Measurements from ENCODE around the gene PDP2. TPM values are rescaled to one million over a fixed set of nuclear protein-coding genes. Genes with fewer than 3 reads are reported as not detected.

The PDP2 gene
- total and polyA plus RNA-seq, 2 donors (not counting 3 experiments of a cell fraction or from before 2014, with no cell fraction given): 4.4 to 9.3 TPM

- Histone ChIP-seq H3K9me3 (replicated peaks; ENCODE audit: control insufficient read depth, insufficient read depth, low read length) (no peaks in the 10 kb centered on the region), H3K36me3 (ENCODE audit: control insufficient read depth in 2 of 2, extremely low read depth in 1 of 2, insufficient read depth in 2 of 2, low read length in 2 of 2) (no peaks in the 10 kb centered on the region), H3K4me3 (replicated peaks in 1 of 3; ENCODE audit: insufficient read depth in 1 of 3, low read depth in 1 of 3, low read length in 3 of 3) (no peak overlapping the region), H3K4me1 (ENCODE audit: control insufficient read depth, extremely low read depth, insufficient read depth, low read length) (peaks cover 2% of the 10 kb centered on the region), H3K27me3 (ENCODE audit: control insufficient read depth in 2 of 2, insufficient read depth in 2 of 2, low read length in 2 of 2) (peaks cover 47 to 50% of the 10 kb centered on the region in 2 experiments), H4K20me1 (replicated peaks; ENCODE audit: control insufficient read depth, extremely low read depth, insufficient read depth, low read length) (no peaks in the 10 kb centered on the region), H3K4me2 (ENCODE audit: insufficient read depth, low read length) (no peak overlapping the region), H3K79me2 (ENCODE audit: control insufficient read depth, insufficient read depth, low read length) (no peaks in the 10 kb centered on the region), H2AFZ (ENCODE audit: low read depth, low read length) (no peak overlapping the region), H3K27ac (ENCODE audit: insufficient read depth, low read depth, low read length) (no peak overlapping the region), H3K9me1 (replicated peaks; ENCODE audit: control insufficient read depth, extremely low read depth, insufficient read depth, low read length) (no peaks in the 10 kb centered on the region), H3K9ac (replicated peaks; ENCODE audit: extremely low read depth, insufficient read depth, low read length) (no peak overlapping the region)
- CTCF ChIA-PET: interaction anchor here (0.5 to 3.5 kb wide), 4 partner anchors 8 to 58 kb away, joined by 3 to 36 read pairs (median 9); partner anchors contain the start of gene NAE1
- dilution Hi-C loops (cut with MboI; ENCODE audit: extremely low pct_ligation_motif_present, low sequenced_read_pairs) (no loop called here), intact Hi-C loops (cut with micrococcal nuclease) (no loop called here)
- TF ChIP-seq MAX (IDR thresholded peaks at IDR 0.05; ENCODE audit: insufficient read depth, insufficient read length): no peak
- TF ChIP-seq CTCF (IDR thresholded peaks at IDR 0.05; ENCODE audit: extremely low read depth in 1 of 2, insufficient read depth in 1 of 2, low read depth in 1 of 2, low read length in 2 of 2): no peak
- POLR2A ChIA-PET: no interaction called here
- no peak for FAIRE-seq
- no TSS peak for BruUV-seq (replicated peaks)
- DNase-seq (ENCODE audit: low read depth, low spot score): no peak
Measured at GRCh38 chr16:66842765-66843164, 37.5 kb upstream of the PDP2 start.

- H2AFZ ChIP-seq (ENCODE audit: low read depth, low read length): no peak overlapping the region
- ChIA-PET CTCF (interaction anchor here (0.8 to 3.5 kb wide), 4 partner anchors 13 to 30 kb away, joined by 3 to 36 read pairs (median 9); partner anchors contain the start of gene NAE1), POLR2A (no interaction called here)
- no peaks in the 10 kb centered on the region for H3K36me3 ChIP-seq (ENCODE audit: control insufficient read depth in 2 of 2, extremely low read depth in 1 of 2, insufficient read depth in 2 of 2, low read length in 2 of 2)
- no peaks in the 10 kb centered on the region for H3K9me3 ChIP-seq (replicated peaks; ENCODE audit: control insufficient read depth, insufficient read depth, low read length)
- TF ChIP-seq GATA2 (IDR thresholded peaks at IDR 0.05; ENCODE audit: insufficient read depth, insufficient read length, low read depth, low read length) (no peak), MAX (IDR thresholded peaks at IDR 0.05; ENCODE audit: insufficient read depth, insufficient read length) (no peak), POLR2AphosphoS5 (IDR thresholded peaks at IDR 0.05; ENCODE audit: insufficient read depth, low read depth, low read length) (no peak), JUN (IDR thresholded peaks at IDR 0.05; ENCODE audit: borderline replicate concordance, insufficient read depth, insufficient read length, low read depth) (no peak), MYC (IDR thresholded peaks at IDR 0.05; ENCODE audit: low read depth, low read length) (no peak), EZH2 (IDR thresholded peaks at IDR 0.05; ENCODE audit: borderline replicate concordance, low read depth, low read length, severe bottlenecking) (no peak), CTCF (IDR thresholded peaks at IDR 0.05; ENCODE audit: extremely low read depth in 1 of 2, insufficient read depth in 1 of 2, low read depth in 1 of 2, low read length in 2 of 2) (no peak), FOS (IDR thresholded peaks at IDR 0.05; ENCODE audit: borderline replicate concordance, insufficient read depth, low read length) (no peak), POLR2A (IDR thresholded peaks at IDR 0.05; ENCODE audit: low read depth, low read length) (no peak)
- no TSS peak for BruUV-seq (replicated peaks)
- no peak overlapping the region for H3K4me3 ChIP-seq (replicated peaks in 1 of 3; ENCODE audit: insufficient read depth in 1 of 3, low read depth in 1 of 3, low read length in 3 of 3)
- H3K9ac ChIP-seq (replicated peaks; ENCODE audit: extremely low read depth, insufficient read depth, low read length): no peak overlapping the region
- H3K4me2 ChIP-seq (ENCODE audit: insufficient read depth, low read length): no peak overlapping the region
- FAIRE-seq (no peak), DNase-seq (ENCODE audit: low read depth, low spot score) (no peak)
- dilution Hi-C loops (cut with MboI; ENCODE audit: extremely low pct_ligation_motif_present, low sequenced_read_pairs) (no loop called here), intact Hi-C loops (cut with micrococcal nuclease) (no loop called here)
- no peaks in the 10 kb centered on the region for H3K79me2 ChIP-seq (ENCODE audit: control insufficient read depth, insufficient read depth, low read length)
- peaks cover 2% of the 10 kb centered on the region for H3K4me1 ChIP-seq (ENCODE audit: control insufficient read depth, extremely low read depth, insufficient read depth, low read length)
- no peaks in the 10 kb centered on the region for H3K9me1 ChIP-seq (replicated peaks; ENCODE audit: control insufficient read depth, extremely low read depth, insufficient read depth, low read length)
- no peaks in the 10 kb centered on the region for H4K20me1 ChIP-seq (replicated peaks; ENCODE audit: control insufficient read depth, extremely low read depth, insufficient read depth, low read length)
- H3K27ac ChIP-seq (ENCODE audit: insufficient read depth, low read depth, low read length): no peak overlapping the region
- peaks cover 48 to 50% of the 10 kb centered on the region in 2 experiments for H3K27me3 ChIP-seq (ENCODE audit: control insufficient read depth in 2 of 2, insufficient read depth in 2 of 2, low read length in 2 of 2)
Measured at GRCh38 chr16:66843191-66843590, 37.1 kb upstream of the PDP2 start.
